Astrocyte (in vitro differentiated cells and primary cell): Measurements from ENCODE around the gene FOXJ1.

Source experiments
- EZH2 ChIP-seq: IDR thresholded peaks from 2 replicates; pipeline ENCODE4 v1.6.1; 2012; ENCODE audit warnings: mild to moderate bottlenecking, low read length, inconsistent platforms; ENCODE audit not compliant: insufficient read depth
- TF ChIP-seq, protein P1 (sequence below): IDR thresholded peaks from 2 replicates; pipeline ENCODE4 v1.5.1; 2011; ENCODE audit warnings: low read depth, mild to moderate bottlenecking, inconsistent platforms, low read length, moderate library complexity; ENCODE audit not compliant: insufficient read depth

DNA sequence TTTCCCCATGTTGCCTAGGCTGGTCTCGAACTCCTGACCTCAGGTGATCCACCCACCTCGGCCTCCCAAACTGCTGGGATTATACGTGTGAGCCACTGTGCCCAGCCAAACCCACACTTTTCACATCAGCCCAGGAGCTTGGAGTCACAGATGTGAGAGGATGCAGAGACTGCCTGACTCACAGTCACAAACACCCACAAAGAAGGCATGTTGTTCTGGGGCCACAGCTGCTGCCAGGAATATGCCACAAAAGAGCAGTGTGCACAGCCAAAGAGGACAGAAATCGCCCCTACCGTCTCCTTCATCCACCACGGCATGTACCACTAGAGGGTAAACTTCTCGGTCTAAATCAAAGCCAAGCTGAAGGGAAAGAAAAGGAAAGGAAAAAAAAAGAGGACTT, 25.1 kb upstream of the FOXJ1 start:
- TF ChIP-seq, protein P1, sequence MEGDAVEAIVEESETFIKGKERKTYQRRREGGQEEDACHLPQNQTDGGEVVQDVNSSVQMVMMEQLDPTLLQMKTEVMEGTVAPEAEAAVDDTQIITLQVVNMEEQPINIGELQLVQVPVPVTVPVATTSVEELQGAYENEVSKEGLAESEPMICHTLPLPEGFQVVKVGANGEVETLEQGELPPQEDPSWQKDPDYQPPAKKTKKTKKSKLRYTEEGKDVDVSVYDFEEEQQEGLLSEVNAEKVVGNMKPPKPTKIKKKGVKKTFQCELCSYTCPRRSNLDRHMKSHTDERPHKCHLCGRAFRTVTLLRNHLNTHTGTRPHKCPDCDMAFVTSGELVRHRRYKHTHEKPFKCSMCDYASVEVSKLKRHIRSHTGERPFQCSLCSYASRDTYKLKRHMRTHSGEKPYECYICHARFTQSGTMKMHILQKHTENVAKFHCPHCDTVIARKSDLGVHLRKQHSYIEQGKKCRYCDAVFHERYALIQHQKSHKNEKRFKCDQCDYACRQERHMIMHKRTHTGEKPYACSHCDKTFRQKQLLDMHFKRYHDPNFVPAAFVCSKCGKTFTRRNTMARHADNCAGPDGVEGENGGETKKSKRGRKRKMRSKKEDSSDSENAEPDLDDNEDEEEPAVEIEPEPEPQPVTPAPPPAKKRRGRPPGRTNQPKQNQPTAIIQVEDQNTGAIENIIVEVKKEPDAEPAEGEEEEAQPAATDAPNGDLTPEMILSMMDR: no peak
- TF ChIP-seq EZH2: no peak
